Activated T-cell treated with anti-CD3 and anti-CD28 coated beads, Interleukin-2, amount 50 U/mL, for 72 hours (primary cell): Measurements from ENCODE around the gene SLC35G2. TPM values are rescaled to one million over a fixed set of nuclear protein-coding genes. Genes with fewer than 3 reads are reported as not detected.

ENCODE experiments used
- ATAC-seq, 2 donors: fragments of 150-1000 bp; cut with Tn5 transposase; replicated peaks in 1 of 2; 2 replicates each; pipeline ENCODE4 v1.10.0; 2021; ENCODE audit warnings: moderate library complexity in 2 of 2, mild to moderate bottlenecking in 1 of 2
- DNase-seq, 2 donors: peaks; one replicate each; pipeline ENCODE4 v3.0.0; 2021 to 2022; ENCODE audit warnings: mixed read lengths in 1 of 2
- H3K27ac Mint-ChIP-seq: one replicate; pipeline ENCODE4 v1.8.0; 2022; ENCODE audit warnings: mild to moderate bottlenecking, moderate library complexity, mixed read lengths
- H3K27me3 Mint-ChIP-seq: one replicate; pipeline ENCODE4 v1.8.0; 2022; ENCODE audit warnings: low read depth, mixed read lengths
- H3K36me3 Mint-ChIP-seq, 2 donors: one replicate each; pipeline ENCODE4 v1.8.0; 2022; ENCODE audit warnings: mixed read lengths in 2 of 2, mild to moderate bottlenecking in 1 of 2; ENCODE audit not compliant: insufficient read depth in 2 of 2
- H3K4me1 Mint-ChIP-seq: one replicate; pipeline ENCODE4 v1.8.0; 2022; ENCODE audit warnings: low read depth, mixed read lengths
- H3K4me3 Mint-ChIP-seq, 2 donors: one replicate each; pipeline ENCODE4 v1.8.0; 2022; ENCODE audit warnings: mild to moderate bottlenecking in 2 of 2, mixed read lengths in 2 of 2, moderate library complexity in 2 of 2
- H3K9me3 Mint-ChIP-seq, 2 donors: one replicate each; pipeline ENCODE4 v1.8.0; 2022; ENCODE audit warnings: mixed read lengths in 2 of 2
- total RNA-seq, 2 donors: library from RNA; stranded (reverse); gene quantifications; one replicate each; pipeline ENCODE4 v1.2.3, GENCODE V29; 2022

The SLC35G2 gene
- total RNA-seq, 2 donors from 2014 or later = 3.7 to 5.4 TPM

- ATAC-seq (no peak), DNase-seq (no peak)
- no peaks in the 10 kb centered on the region for H3K27me3 Mint-ChIP-seq
- no peaks in the 10 kb centered on the region for H3K9me3 Mint-ChIP-seq
- no peaks in the 10 kb centered on the region for H3K4me1 Mint-ChIP-seq
- H3K4me3 Mint-ChIP-seq = no peak overlapping the region
- H3K36me3 Mint-ChIP-seq = no peaks in the 10 kb centered on the region
- H3K27ac Mint-ChIP-seq = no peak overlapping the region
These were observed 14.1 kb upstream of the SLC35G2 start for GRCh38 chr3:136804813-136805212.

DNA sequence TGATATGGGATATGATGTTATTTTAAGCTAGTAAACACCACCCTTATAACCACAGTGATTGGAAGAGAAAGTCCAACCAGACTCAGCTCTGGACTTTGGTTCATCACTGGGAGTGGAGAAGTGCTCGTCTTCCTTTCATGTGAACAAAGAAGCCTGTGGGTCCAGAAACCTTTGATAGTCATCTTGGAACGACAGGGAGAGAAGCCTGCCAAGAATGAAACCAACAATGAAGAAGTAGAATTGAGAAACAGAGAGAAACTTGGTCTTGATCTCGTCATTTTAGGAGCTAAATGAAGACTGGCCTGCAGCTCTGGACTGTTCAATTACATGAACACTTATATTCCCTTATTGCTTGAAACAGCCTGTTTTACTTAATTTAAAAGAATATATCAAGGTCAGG is 13.1 kb upstream of the SLC35G2 start:
- H3K27ac Mint-ChIP-seq = no peak overlapping the region
- no peaks in the 10 kb centered on the region for H3K27me3 Mint-ChIP-seq
- DNase-seq (no peak), ATAC-seq (no peak)
- H3K4me1 Mint-ChIP-seq = no peaks in the 10 kb centered on the region
- no peaks in the 10 kb centered on the region for H3K36me3 Mint-ChIP-seq
- no peaks in the 10 kb centered on the region for H3K9me3 Mint-ChIP-seq
- H3K4me3 Mint-ChIP-seq = no peak overlapping the region

- ATAC-seq (no peak), DNase-seq (no peak)
- no peak overlapping the region for H3K27ac Mint-ChIP-seq
- peaks cover 3% of the 10 kb centered on the region for H3K27me3 Mint-ChIP-seq
- no peaks in the 10 kb centered on the region for H3K9me3 Mint-ChIP-seq
- no peaks in the 10 kb centered on the region for H3K36me3 Mint-ChIP-seq
- H3K4me1 Mint-ChIP-seq = no peaks in the 10 kb centered on the region
- H3K4me3 Mint-ChIP-seq = no peak overlapping the region
These were observed 7.2 kb upstream of the SLC35G2 start for GRCh38 chr3:136811701-136812100.

DNA sequence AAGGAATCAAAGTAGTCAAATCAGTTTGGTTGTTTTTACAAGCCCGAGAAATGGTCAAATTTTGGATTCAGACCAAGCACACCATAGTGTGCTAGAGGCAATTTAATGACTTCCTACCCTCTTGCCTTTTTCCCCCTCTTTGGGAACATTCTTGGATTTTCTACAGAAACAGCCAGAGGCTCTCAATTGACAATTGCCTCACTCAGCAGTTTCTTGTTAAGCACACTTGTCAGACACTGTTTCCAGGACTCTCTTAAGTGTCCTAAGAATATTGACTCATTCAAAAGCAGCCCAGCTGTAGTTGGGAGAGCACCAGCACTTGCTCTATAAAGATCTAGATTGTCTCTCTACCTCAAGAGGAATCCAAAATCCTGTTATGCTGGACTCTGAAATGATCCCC is 1.5 kb upstream of the SLC35G2 start:
- no peak for DNase-seq
- no peak overlapping the region for H3K27ac Mint-ChIP-seq
- peaks cover 25% of the 10 kb centered on the region for H3K4me1 Mint-ChIP-seq
- H3K36me3 Mint-ChIP-seq = peaks cover 4 to 7% of the 10 kb centered on the region in 2 donors
- no peak overlapping the region for H3K4me3 Mint-ChIP-seq
- ATAC-seq = no peak
- H3K9me3 Mint-ChIP-seq = peaks cover 0 to under 1% of the 10 kb centered on the region in 2 donors
- peaks cover 31% of the 10 kb centered on the region for H3K27me3 Mint-ChIP-seq

- H3K9me3 Mint-ChIP-seq = peaks cover 3 to 4% of the 10 kb centered on the region in 2 donors
- ATAC-seq (peak; percentile 92 to 93), DNase-seq (peak; percentile 68 to 70)
- H3K4me1 Mint-ChIP-seq = peaks cover 25% of the 10 kb centered on the region
- H3K4me3 Mint-ChIP-seq = peak overlapping the region; percentile 97 to 98
- H3K36me3 Mint-ChIP-seq = peaks cover 8 to 12% of the 10 kb centered on the region in 2 donors
- H3K27ac Mint-ChIP-seq = peak overlapping the region; percentile 95
- H3K27me3 Mint-ChIP-seq = peaks cover 37% of the 10 kb centered on the region
These were observed 646 bp upstream of the SLC35G2 start for GRCh38 chr3:136818191-136818768.

GRCh38 chr3:136819392-136819730 is 435 bp downstream of the SLC35G2 start:
- Mint-ChIP-seq H3K4me1 (peaks cover 25% of the 10 kb centered on the region), H3K27ac (peak overlapping the region; percentile 79), H3K27me3 (peaks cover 37% of the 10 kb centered on the region)

DNA sequence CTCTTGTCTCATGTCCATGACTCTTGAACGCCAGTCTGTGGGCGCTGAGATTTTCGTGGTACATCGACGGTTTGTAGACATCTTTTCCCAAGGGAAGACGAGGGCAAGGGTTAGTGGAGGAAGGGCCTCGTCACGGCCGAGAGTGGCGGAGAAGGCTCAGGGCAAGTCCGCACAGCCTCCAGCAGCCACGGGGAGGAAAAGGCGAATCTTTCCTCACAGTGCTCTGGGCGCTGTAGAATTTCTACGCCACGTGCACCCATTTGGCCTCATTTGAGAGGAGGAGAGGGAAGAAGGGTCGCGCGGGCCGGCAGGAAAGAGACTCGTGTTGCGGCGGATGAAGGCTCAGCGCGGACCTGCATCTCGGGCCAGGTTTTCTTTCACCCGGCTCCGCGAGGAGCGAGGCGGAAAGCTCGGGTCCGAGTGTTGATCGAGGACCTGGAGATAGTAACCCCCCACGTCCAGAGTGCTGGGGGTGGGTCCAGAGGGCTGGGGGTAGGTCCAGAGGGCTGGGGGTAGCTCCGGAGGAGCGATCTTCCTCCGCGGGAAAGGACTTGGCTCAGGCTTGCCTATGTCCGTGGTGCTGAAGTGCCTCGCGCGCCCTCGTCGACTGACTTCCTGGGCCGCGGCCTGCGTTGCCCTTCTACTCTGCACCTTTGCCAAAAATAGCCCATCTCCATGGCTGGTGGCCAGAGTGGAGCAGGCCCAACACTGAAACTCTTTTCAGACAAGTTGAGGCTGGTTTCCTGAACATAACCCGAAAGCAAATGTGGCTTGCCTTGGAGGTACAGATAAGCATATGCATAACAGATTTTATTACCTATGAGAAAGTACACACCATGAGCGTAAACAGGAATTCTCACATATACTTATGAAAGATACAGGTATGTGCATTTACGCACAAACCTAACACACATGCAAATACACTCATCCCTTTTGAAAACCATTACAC is 1.1 kb downstream of the SLC35G2 start:
- Mint-ChIP-seq H3K36me3 (peaks cover 11 to 14% of the 10 kb centered on the region in 2 donors), H3K4me3 (peak overlapping the region; percentile 97 to 98), H3K9me3 (peaks cover 6 to 7% of the 10 kb centered on the region in 2 donors), H3K4me1 (peaks cover 25% of the 10 kb centered on the region), H3K27me3 (peaks cover 37% of the 10 kb centered on the region), H3K27ac (peak overlapping the region; percentile 79)
- DNase-seq (peak; percentile 31 to 35), ATAC-seq (peak in 1 of 2 donors; percentile 19)

More at GRCh38 chr3:136819392-136819730, 435 bp downstream of the SLC35G2 start:
- Mint-ChIP-seq H3K9me3 (peaks cover 5 to 7% of the 10 kb centered on the region in 2 donors), H3K36me3 (peaks cover 10 to 13% of the 10 kb centered on the region in 2 donors), H3K4me3 (peak overlapping the region; percentile 97 to 98)
- DNase-seq (peak; percentile 19 to 39), ATAC-seq (peak; percentile 45 to 53)

DNA sequence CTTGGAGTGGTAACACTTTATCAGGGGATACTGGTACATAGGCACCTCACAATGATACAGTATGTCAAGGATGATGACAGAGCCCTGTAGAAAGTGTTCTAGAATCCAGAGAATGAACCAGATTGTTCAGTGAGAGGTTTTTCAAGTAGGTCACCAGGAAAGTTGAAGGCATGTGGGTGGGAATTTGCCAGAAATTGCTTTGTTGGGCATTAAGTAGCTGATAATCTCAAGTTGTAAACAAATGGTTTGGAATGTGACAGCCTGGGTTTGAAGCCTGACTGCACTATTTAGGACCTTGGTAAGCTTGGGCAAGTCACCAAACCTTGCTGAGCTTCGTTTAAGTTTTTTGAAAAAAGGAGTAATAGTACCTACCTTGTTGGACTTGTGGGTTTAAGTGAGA is 12.5 kb downstream of the SLC35G2 start:
- no peaks in the 10 kb centered on the region for H3K4me1 Mint-ChIP-seq
- H3K27me3 Mint-ChIP-seq = peaks cover 20% of the 10 kb centered on the region
- no peak overlapping the region for H3K4me3 Mint-ChIP-seq
- DNase-seq (no peak), ATAC-seq (no peak)
- H3K27ac Mint-ChIP-seq = no peak overlapping the region
- H3K9me3 Mint-ChIP-seq = peaks cover 0 to 5% of the 10 kb centered on the region in 2 donors
- H3K36me3 Mint-ChIP-seq = peaks cover 6 to 8% of the 10 kb centered on the region in 2 donors

DNA sequence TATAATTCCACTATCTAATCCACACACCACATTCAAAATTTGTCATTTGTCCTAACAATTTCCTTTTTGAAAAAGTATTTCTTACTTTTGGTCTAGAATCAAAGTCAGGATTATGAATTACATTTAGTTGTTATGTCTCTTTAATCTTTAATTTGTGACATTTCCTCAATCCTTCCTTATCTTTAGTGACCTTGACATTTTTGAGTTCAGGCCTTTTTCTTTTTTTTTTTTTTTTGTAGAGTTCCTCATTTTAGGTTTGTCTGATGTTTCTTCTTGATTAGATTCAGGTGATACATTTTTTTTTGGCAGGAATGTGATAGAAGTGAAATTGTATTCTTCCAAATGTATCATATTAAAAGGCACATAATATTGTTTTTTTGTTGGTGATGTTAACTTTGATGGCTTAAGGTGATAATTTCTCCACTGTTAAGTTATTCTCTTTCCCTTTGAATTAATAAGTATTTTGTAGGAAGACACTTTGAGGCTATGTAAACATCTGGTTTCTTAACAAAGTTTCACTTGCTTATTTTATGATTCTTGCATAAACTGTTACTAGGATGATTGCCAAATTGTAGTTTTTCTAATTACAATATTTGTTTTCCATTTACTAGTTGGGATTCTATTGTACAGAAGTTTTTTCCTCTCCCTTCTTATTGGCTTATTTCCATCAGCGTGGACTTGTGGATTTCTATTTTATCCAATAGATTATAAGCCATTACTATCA is 16.3 kb downstream of the SLC35G2 start:
- no peak overlapping the region for H3K4me3 Mint-ChIP-seq
- DNase-seq (no peak), ATAC-seq (no peak)
- H3K4me1 Mint-ChIP-seq = peaks cover 17% of the 10 kb centered on the region
- peak overlapping the region; percentile 54 for H3K27ac Mint-ChIP-seq
- peaks cover 0 to 6% of the 10 kb centered on the region in 2 donors for H3K36me3 Mint-ChIP-seq
- no peaks in the 10 kb centered on the region for H3K9me3 Mint-ChIP-seq
- peaks cover 20% of the 10 kb centered on the region for H3K27me3 Mint-ChIP-seq

- no peaks in the 10 kb centered on the region for H3K9me3 Mint-ChIP-seq
- no peak overlapping the region for H3K4me3 Mint-ChIP-seq
- ATAC-seq = no peak
- peaks cover 0 to 7% of the 10 kb centered on the region in 2 donors for H3K36me3 Mint-ChIP-seq
- H3K27ac Mint-ChIP-seq = peak overlapping the region; percentile 54
- H3K27me3 Mint-ChIP-seq = peaks cover 16% of the 10 kb centered on the region
- no peak for DNase-seq
- H3K4me1 Mint-ChIP-seq = peaks cover 17% of the 10 kb centered on the region
These were observed 17.0 kb downstream of the SLC35G2 start for GRCh38 chr3:136835813-136836510.

- no peak for DNase-seq
- Mint-ChIP-seq H3K27me3 (peaks cover 9% of the 10 kb centered on the region), H3K36me3 (peaks cover 0 to 7% of the 10 kb centered on the region in 2 donors), H3K9me3 (no peaks in the 10 kb centered on the region), H3K27ac (peak overlapping the region; percentile 54), H3K4me3 (no peak overlapping the region), H3K4me1 (peaks cover 17% of the 10 kb centered on the region)
- ATAC-seq = no peak
These were observed 17.7 kb downstream of the SLC35G2 start for GRCh38 chr3:136836511-136837156.
